Measurements from ENCODE around the gene SHC3.

DNA sequence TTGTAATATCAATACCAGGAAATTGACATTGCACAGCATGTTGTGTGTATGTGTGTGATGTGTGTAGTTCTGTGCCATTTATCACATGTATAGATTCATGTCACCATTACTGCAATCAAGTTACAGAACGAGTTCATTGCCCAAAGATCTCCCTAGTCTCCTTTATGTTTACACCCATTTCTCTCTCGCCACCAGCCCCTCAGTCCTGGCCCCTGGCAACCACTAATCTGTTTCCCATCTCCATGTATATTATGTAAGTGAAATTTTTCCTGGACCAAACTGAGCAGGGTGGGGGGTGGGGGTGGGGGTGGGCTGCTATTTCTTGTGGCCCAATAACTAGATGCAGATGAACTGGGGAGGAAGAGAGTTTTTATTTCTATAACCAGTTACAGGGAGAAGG lies 198.8 kb downstream of the SHC3 start:
- TF ChIP-seq HDGF (IDR thresholded peaks at IDR 0.05; ENCODE audit: borderline replicate concordance) (no peak), FOXA1 (IDR thresholded peaks at IDR 0.05) (no peak), NFRKB (IDR thresholded peaks at IDR 0.05) (no peak), FOXK2 (IDR thresholded peaks at IDR 0.05) (no peak), ELF4 (IDR thresholded peaks at IDR 0.05) (no peak), BHLHE40 (IDR thresholded peaks at IDR 0.05; ENCODE audit: borderline replicate concordance) (no peak), FOXM1 (IDR thresholded peaks at IDR 0.05; ENCODE audit: borderline replicate concordance) (no peak), TARDBP (IDR thresholded peaks at IDR 0.05) (no peak), SUZ12 (IDR thresholded peaks at IDR 0.05) (no peak), SP1 (IDR thresholded peaks at IDR 0.05) (no peak), L3MBTL2 (conservative IDR thresholded peaks at IDR 0.05) (no peak), ARNT (IDR thresholded peaks at IDR 0.05) (no peak), CTBP1 (IDR thresholded peaks at IDR 0.05; ENCODE audit: borderline replicate concordance) (no peak)
- TF ChIP-seq, protein P1, sequence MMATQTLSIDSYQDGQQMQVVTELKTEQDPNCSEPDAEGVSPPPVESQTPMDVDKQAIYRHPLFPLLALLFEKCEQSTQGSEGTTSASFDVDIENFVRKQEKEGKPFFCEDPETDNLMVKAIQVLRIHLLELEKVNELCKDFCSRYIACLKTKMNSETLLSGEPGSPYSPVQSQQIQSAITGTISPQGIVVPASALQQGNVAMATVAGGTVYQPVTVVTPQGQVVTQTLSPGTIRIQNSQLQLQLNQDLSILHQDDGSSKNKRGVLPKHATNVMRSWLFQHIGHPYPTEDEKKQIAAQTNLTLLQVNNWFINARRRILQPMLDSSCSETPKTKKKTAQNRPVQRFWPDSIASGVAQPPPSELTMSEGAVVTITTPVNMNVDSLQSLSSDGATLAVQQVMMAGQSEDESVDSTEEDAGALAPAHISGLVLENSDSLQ (IDR thresholded peaks at IDR 0.05), result no peak
